Mesendoderm (in vitro differentiated cells): ENCODE results near the gene PFKFB4.

Experiments used
- DNase-seq: peaks from one replicate; pipeline ENCODE4 v3.0.0; 2013
- H2AK5ac ChIP-seq: 2 replicates; pipeline ENCODE4 v1.6.1; 2013; ENCODE audit warnings: low read length, inconsistent platforms
- H2BK120ac ChIP-seq: 2 replicates; pipeline ENCODE4 v1.6.1; 2013; ENCODE audit warnings: low read depth, mild to moderate bottlenecking, low read length, moderate library complexity, mixed read lengths
- H2BK15ac ChIP-seq: replicated peaks from 2 replicates; pipeline ENCODE4 v1.6.1; 2013; ENCODE audit warnings: low read depth, mild to moderate bottlenecking, moderate library complexity
- H2BK5ac ChIP-seq: 2 replicates; pipeline ENCODE4 v1.6.1; 2013; ENCODE audit warnings: low read length, inconsistent platforms
- H3K18ac ChIP-seq: 2 replicates; pipeline ENCODE4 v1.6.1; 2013; ENCODE audit warnings: mild to moderate bottlenecking, low read length, mixed read lengths
- H3K23ac ChIP-seq: one replicate; pipeline ENCODE4 v1.6.1; 2013; ENCODE audit warnings: low read length
- H3K27ac ChIP-seq: 2 replicates; pipeline ENCODE4 v1.5.1; 2013; ENCODE audit warnings: low read depth, mild to moderate bottlenecking, inconsistent platforms, low read length, moderate library complexity
- H3K27me3 ChIP-seq: 2 replicates; pipeline ENCODE4 v1.6.1; 2013; ENCODE audit warnings: low read length, control low read depth, mild to moderate bottlenecking, inconsistent platforms; ENCODE audit not compliant: insufficient read depth, poor library complexity
- H3K36me3 ChIP-seq: 2 replicates; pipeline ENCODE4 v1.6.1; 2013; ENCODE audit warnings: low read length, inconsistent platforms; ENCODE audit not compliant: control insufficient read depth, insufficient read depth
- H3K4ac ChIP-seq: one replicate; pipeline ENCODE4 v1.6.1; 2013; ENCODE audit warnings: low read depth, mild to moderate bottlenecking, low read length, moderate library complexity
- H3K4me1 ChIP-seq: 2 replicates; pipeline ENCODE4 v1.6.1; 2013; ENCODE audit warnings: low read depth, low read length, inconsistent platforms; ENCODE audit not compliant: control insufficient read depth
- H3K4me2 ChIP-seq: 2 replicates; pipeline ENCODE4 v1.6.1; 2013; ENCODE audit warnings: low read length
- H3K4me3 ChIP-seq: 2 replicates; pipeline ENCODE4 v1.5.1; 2013; ENCODE audit warnings: mild to moderate bottlenecking, low read length
- H3K56ac ChIP-seq: one replicate; pipeline ENCODE4 v1.6.1; 2013; ENCODE audit warnings: low read length
- H3K79me1 ChIP-seq: 2 replicates; pipeline ENCODE4 v1.6.1; 2013; ENCODE audit warnings: low read length, inconsistent platforms
- H3K79me2 ChIP-seq: 2 replicates; pipeline ENCODE4 v1.6.1; 2013; ENCODE audit warnings: mild to moderate bottlenecking, low read length; ENCODE audit not compliant: control insufficient read depth, insufficient read depth
- H3K9ac ChIP-seq: 2 replicates; pipeline ENCODE4 v1.6.1; 2013; ENCODE audit warnings: low read length, inconsistent platforms
- H4K5ac ChIP-seq: one replicate; pipeline ENCODE4 v1.6.1; 2013; ENCODE audit warnings: low read length
- H4K8ac ChIP-seq: one replicate; pipeline ENCODE4 v1.6.1; 2013; ENCODE audit warnings: low read depth, mild to moderate bottlenecking, control low read depth, low read length, moderate library complexity
- WGBS: extraction: QIAGEN DNeasy Blood & Tissue Kit; methylation state at CpG from one replicate; pipeline ENCODE4 v1.1.7; 2013; ENCODE audit warnings: low lambda C conversion rate, missing lambda C conversion rate; ENCODE audit not compliant: insufficient coverage; ENCODE audit errors: extremely low coverage; 5-methylcytosine and 5-hydroxymethylcytosine counted together

The PFKFB4 gene

GRCh38 chr3:48576647-48577046 lies 20.0 kb upstream of the PFKFB4 start:
- no peak for DNase-seq
- Histone ChIP-seq H3K4me3 (no peak overlapping the region), H3K27me3 (no peaks in the 10 kb centered on the region), H3K56ac (no peak overlapping the region), H2BK5ac (no peak overlapping the region), H3K79me2 (no peaks in the 10 kb centered on the region), H4K8ac (no peak overlapping the region), H3K36me3 (peaks cover 5% of the 10 kb centered on the region), H4K5ac (no peak overlapping the region), H2BK15ac (no peak overlapping the region), H3K9ac (no peak overlapping the region), H3K18ac (no peak overlapping the region), H3K4me1 (no peaks in the 10 kb centered on the region), H3K79me1 (no peaks in the 10 kb centered on the region), H2BK120ac (no peak overlapping the region), H3K23ac (no peak overlapping the region), H2AK5ac (no peak overlapping the region), H3K4ac (no peak overlapping the region), H3K27ac (no peak overlapping the region), H3K4me2 (no peak overlapping the region)
- WGBS, result no CpG with 5 or more reads among the region's 4 CpGs

GRCh38 chr3:48575366-48575765 lies 18.8 kb upstream of the PFKFB4 start:
- Histone ChIP-seq H3K56ac (no peak overlapping the region), H4K5ac (no peak overlapping the region), H3K18ac (no peak overlapping the region), H3K4me3 (no peak overlapping the region), H3K4me1 (no peaks in the 10 kb centered on the region), H3K4me2 (no peak overlapping the region), H3K79me1 (no peaks in the 10 kb centered on the region), H3K4ac (no peak overlapping the region), H3K36me3 (peaks cover 5% of the 10 kb centered on the region), H3K79me2 (no peaks in the 10 kb centered on the region), H3K27ac (no peak overlapping the region), H4K8ac (no peak overlapping the region), H3K9ac (no peak overlapping the region), H2AK5ac (no peak overlapping the region), H2BK15ac (no peak overlapping the region), H2BK120ac (no peak overlapping the region), H3K27me3 (no peaks in the 10 kb centered on the region), H2BK5ac (no peak overlapping the region), H3K23ac (no peak overlapping the region)
- no peak for DNase-seq
- WGBS, result no CpG with 5 or more reads among the region's 17 CpGs

GRCh38 chr3:48573973-48574585 lies 17.5 kb upstream of the PFKFB4 start:
- no peak overlapping the region for H2AK5ac ChIP-seq
- H2BK120ac ChIP-seq, result no peak overlapping the region
- H4K5ac ChIP-seq, result no peak overlapping the region
- no peak overlapping the region for H3K9ac ChIP-seq
- H2BK15ac ChIP-seq, result no peak overlapping the region
- H3K79me2 ChIP-seq, result no peaks in the 10 kb centered on the region
- no peak overlapping the region for H3K4me3 ChIP-seq
- H3K27ac ChIP-seq, result no peak overlapping the region
- H3K27me3 ChIP-seq, result no peaks in the 10 kb centered on the region
- no peak overlapping the region for H3K4me2 ChIP-seq
- H3K56ac ChIP-seq, result no peak overlapping the region
- H3K4ac ChIP-seq, result no peak overlapping the region
- H3K4me1 ChIP-seq, result no peaks in the 10 kb centered on the region
- no peak overlapping the region for H3K23ac ChIP-seq
- peaks cover 5% of the 10 kb centered on the region for H3K36me3 ChIP-seq
- no peak overlapping the region for H4K8ac ChIP-seq
- no peaks in the 10 kb centered on the region for H3K79me1 ChIP-seq
- no peak overlapping the region for H2BK5ac ChIP-seq
- no peak for DNase-seq
- no peak overlapping the region for H3K18ac ChIP-seq
- WGBS, result no CpG with 5 or more reads among the region's 10 CpGs

GRCh38 chr3:48572517-48572916 lies 15.9 kb upstream of the PFKFB4 start:
- DNase-seq, result no peak
- Histone ChIP-seq H2BK15ac (no peak overlapping the region), H4K8ac (no peak overlapping the region), H2BK120ac (no peak overlapping the region), H2AK5ac (no peak overlapping the region), H3K4ac (no peak overlapping the region), H3K23ac (no peak overlapping the region), H3K4me2 (no peak overlapping the region), H3K27ac (no peak overlapping the region), H3K79me1 (no peaks in the 10 kb centered on the region), H3K27me3 (no peaks in the 10 kb centered on the region), H3K18ac (no peak overlapping the region), H2BK5ac (no peak overlapping the region), H3K56ac (no peak overlapping the region), H3K9ac (no peak overlapping the region), H3K4me3 (no peak overlapping the region), H3K36me3 (peaks cover 5% of the 10 kb centered on the region), H3K4me1 (no peaks in the 10 kb centered on the region), H3K79me2 (no peaks in the 10 kb centered on the region), H4K5ac (no peak overlapping the region)
- WGBS, result no CpG with 5 or more reads among the region's 7 CpGs

GRCh38 chr3:48571938-48572337 lies 15.3 kb upstream of the PFKFB4 start:
- DNase-seq, result no peak
- Histone ChIP-seq H3K56ac (no peak overlapping the region), H3K27ac (no peak overlapping the region), H3K9ac (no peak overlapping the region), H3K27me3 (no peaks in the 10 kb centered on the region), H3K36me3 (no peaks in the 10 kb centered on the region), H3K4me3 (no peak overlapping the region), H4K8ac (no peak overlapping the region), H4K5ac (no peak overlapping the region), H2BK120ac (no peak overlapping the region), H3K4me1 (no peaks in the 10 kb centered on the region), H2BK15ac (no peak overlapping the region), H3K79me2 (no peaks in the 10 kb centered on the region), H3K18ac (no peak overlapping the region), H2BK5ac (no peak overlapping the region), H2AK5ac (no peak overlapping the region), H3K4ac (no peak overlapping the region), H3K4me2 (no peak overlapping the region), H3K79me1 (no peaks in the 10 kb centered on the region), H3K23ac (no peak overlapping the region)
- no CpG with 5 or more reads among the region's 12 CpGs for WGBS

GRCh38 chr3:48569808-48570450 lies 13.3 kb upstream of the PFKFB4 start:
- Histone ChIP-seq H2BK5ac (no peak overlapping the region), H2AK5ac (no peak overlapping the region), H3K4me3 (no peak overlapping the region), H4K8ac (no peak overlapping the region), H3K4me1 (no peaks in the 10 kb centered on the region), H3K36me3 (no peaks in the 10 kb centered on the region), H3K56ac (no peak overlapping the region), H3K27ac (no peak overlapping the region), H3K79me2 (no peaks in the 10 kb centered on the region), H3K4me2 (no peak overlapping the region), H3K27me3 (no peaks in the 10 kb centered on the region), H3K4ac (no peak overlapping the region), H2BK120ac (no peak overlapping the region), H4K5ac (no peak overlapping the region), H3K79me1 (no peaks in the 10 kb centered on the region), H3K9ac (no peak overlapping the region), H3K23ac (no peak overlapping the region), H3K18ac (no peak overlapping the region), H2BK15ac (no peak overlapping the region)
- DNase-seq, result no peak
- WGBS, result no CpG with 5 or more reads among the region's 18 CpGs
